Kidney (tissue), 14 donors: Measurements from ENCODE around the gene COL4A6. TPM values are rescaled to one million over a fixed set of nuclear protein-coding genes. Genes with fewer than 3 reads are reported as not detected.

Source experiments
- DNase-seq, 5 donors: peaks; one replicate each; pipeline ENCODE4 v3.0.0-alpha.2; 2013 to 2020
- FAIRE-seq: peaks from 2 replicates; lab custom pipeline; 2012; peaks lifted over from hg19 to GRCh38; lab: Jason Lieb, UNC
- H3K27ac ChIP-seq, 2 donors: one replicate each; pipeline ENCODE4 v1.7.0; 2013; ENCODE audit warnings: low read depth in 2 of 2, low read length in 2 of 2, inconsistent platforms in 1 of 2
- H3K27me3 ChIP-seq: one replicate; pipeline ENCODE4 v1.7.1; 2013; ENCODE audit warnings: low read length, inconsistent platforms; ENCODE audit not compliant: control insufficient read depth, insufficient read depth
- H3K36me3 ChIP-seq, 3 donors: one replicate each; pipeline versions ENCODE4 v1.7.0 to v1.7.1; 2013; ENCODE audit warnings: low read length in 3 of 3, control low read depth in 1 of 3, inconsistent platforms in 1 of 3; ENCODE audit not compliant: insufficient read depth in 3 of 3, control insufficient read depth in 2 of 3
- H3K4me1 ChIP-seq, 3 donors: one replicate each; pipeline versions ENCODE4 v1.7.0 to v1.7.1; 2013; ENCODE audit warnings: low read length in 3 of 3, inconsistent platforms in 1 of 3, low read depth in 1 of 3; ENCODE audit not compliant: control insufficient read depth in 2 of 3, insufficient read depth in 2 of 3
- H3K4me3 ChIP-seq, 3 donors: one replicate each; pipeline versions ENCODE4 v1.7.0 to v1.8.1; 2013; ENCODE audit warnings: low read length in 3 of 3, control low read depth in 1 of 3, inconsistent platforms in 1 of 3
- H3K9ac ChIP-seq, 3 donors: one replicate each; pipeline versions ENCODE4 v1.7.0 to v1.7.1; 2013; ENCODE audit warnings: low read length in 3 of 3, control low read depth in 1 of 3, inconsistent platforms in 1 of 3
- H3K9me3 ChIP-seq, 3 donors: one replicate each; pipeline versions ENCODE4 v1.7.0 to v1.7.1; 2013; ENCODE audit warnings: low read length in 3 of 3, control low read depth in 1 of 3, inconsistent platforms in 1 of 3; ENCODE audit not compliant: control insufficient read depth in 2 of 3, insufficient read depth in 1 of 3
- intact Hi-C: fragments of 100-400 bp; cut with DNase I; formaldehyde crosslinking; loops from one replicate; pipeline ENCODE4 v1.11.1; 2022
- polyA plus RNA-seq: library from polyadenylated mRNA; stranded (reverse); fragments of 350-450 nt; fragmentation: Illumina TruSeq; extraction: RNeasy Lipid Tissue Mini Kit (QIAGEN cat#74804); gene quantifications from one replicate; pipeline ENCODE4 v1.2.3, GENCODE V29; 2014; ENCODE audit warnings: low read depth, low replicate concordance; ENCODE audit not compliant: insufficient read depth
- total RNA-seq: library from RNA; stranded (reverse); fragmentation: NEBNext Ultra II Directional; extraction: Animal tissue kit (Norgen Biotek cat#: 25700); gene quantifications from one replicate; pipeline ENCODE4 v1.2.1, GENCODE V29; 2021
- TF ChIP-seq, protein P1 (sequence below): IDR thresholded peaks from 3 replicates; pipeline ENCODE4 v1.5.1; 2012; ENCODE audit warnings: mild to moderate bottlenecking, moderate library complexity, borderline replicate concordance; ENCODE audit not compliant: insufficient read depth; ENCODE audit errors: extremely low read depth
- donor health status: control.
- donor health status: control.
- donor health status: control.
- donor health status: control.
- donor health status: control.
- donor health status: DM: yes; HTN: yes; CAD: no.
- donor health status: Normal renal cell carcinoma (clear cell type).

COL4A6 gene
- total and polyA plus RNA-seq, 2 donors from 2014 or later = 3.3 to 4.1 TPM

DNA sequence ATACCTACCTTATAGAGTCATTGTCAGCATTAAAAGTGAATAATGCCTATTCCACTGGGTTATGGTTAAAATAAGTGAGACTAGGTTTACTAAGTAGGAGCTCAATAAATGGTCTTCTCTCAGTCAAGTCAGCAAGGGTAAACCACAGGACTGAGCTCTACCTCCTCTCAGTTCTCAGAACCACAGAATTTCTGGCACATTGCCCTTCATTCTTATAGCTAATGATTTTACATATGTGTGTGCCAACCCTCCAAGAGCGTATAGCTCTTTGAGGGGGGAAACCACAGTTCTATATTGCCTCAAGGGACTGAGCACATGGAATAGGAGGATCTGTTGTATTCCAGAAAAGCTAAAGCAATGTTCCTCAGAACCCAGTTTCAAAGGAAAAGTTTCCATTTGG is 221.8 kb downstream of the COL4A6 start:
- Histone ChIP-seq H3K4me3 (no peak overlapping the region), H3K27ac (no peak overlapping the region), H3K4me1 (no peaks in the 10 kb centered on the region), H3K9me3 (no peaks in the 10 kb centered on the region), H3K27me3 (peaks cover 4% of the 10 kb centered on the region), H3K9ac (no peak overlapping the region), H3K36me3 (no peaks in the 10 kb centered on the region)
- intact Hi-C loops = no loop called here
- TF ChIP-seq, protein P1, sequence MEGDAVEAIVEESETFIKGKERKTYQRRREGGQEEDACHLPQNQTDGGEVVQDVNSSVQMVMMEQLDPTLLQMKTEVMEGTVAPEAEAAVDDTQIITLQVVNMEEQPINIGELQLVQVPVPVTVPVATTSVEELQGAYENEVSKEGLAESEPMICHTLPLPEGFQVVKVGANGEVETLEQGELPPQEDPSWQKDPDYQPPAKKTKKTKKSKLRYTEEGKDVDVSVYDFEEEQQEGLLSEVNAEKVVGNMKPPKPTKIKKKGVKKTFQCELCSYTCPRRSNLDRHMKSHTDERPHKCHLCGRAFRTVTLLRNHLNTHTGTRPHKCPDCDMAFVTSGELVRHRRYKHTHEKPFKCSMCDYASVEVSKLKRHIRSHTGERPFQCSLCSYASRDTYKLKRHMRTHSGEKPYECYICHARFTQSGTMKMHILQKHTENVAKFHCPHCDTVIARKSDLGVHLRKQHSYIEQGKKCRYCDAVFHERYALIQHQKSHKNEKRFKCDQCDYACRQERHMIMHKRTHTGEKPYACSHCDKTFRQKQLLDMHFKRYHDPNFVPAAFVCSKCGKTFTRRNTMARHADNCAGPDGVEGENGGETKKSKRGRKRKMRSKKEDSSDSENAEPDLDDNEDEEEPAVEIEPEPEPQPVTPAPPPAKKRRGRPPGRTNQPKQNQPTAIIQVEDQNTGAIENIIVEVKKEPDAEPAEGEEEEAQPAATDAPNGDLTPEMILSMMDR = no peak
- DNase-seq (no peak), FAIRE-seq (no peak)

DNA sequence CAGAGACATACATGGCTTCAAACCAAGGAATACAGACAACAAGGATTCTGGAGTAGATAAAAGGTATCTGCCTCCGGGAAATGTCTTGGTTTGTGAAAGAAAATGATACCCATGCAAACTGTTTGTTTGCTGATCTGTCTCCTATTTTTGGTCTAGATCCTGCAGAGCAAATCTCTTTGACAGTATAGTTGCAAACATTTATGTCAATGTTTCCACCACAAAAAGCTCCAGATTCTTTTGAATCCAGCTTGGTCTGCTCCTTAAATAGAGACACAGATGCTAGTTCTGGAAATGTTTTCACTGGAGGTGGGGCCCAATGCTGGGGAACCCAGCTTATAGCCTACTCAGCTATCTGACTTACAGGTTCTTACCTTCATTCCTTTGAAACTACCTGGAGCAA is 226.9 kb downstream of the COL4A6 start:
- Histone ChIP-seq H3K9me3 (no peaks in the 10 kb centered on the region), H3K27ac (no peak overlapping the region), H3K27me3 (peaks cover 4% of the 10 kb centered on the region), H3K36me3 (no peaks in the 10 kb centered on the region), H3K4me3 (no peak overlapping the region), H3K4me1 (no peaks in the 10 kb centered on the region), H3K9ac (no peak overlapping the region)
- FAIRE-seq (no peak), DNase-seq (no peak)
- intact Hi-C loops = no loop called here
- TF ChIP-seq, protein P1 = no peak

DNA sequence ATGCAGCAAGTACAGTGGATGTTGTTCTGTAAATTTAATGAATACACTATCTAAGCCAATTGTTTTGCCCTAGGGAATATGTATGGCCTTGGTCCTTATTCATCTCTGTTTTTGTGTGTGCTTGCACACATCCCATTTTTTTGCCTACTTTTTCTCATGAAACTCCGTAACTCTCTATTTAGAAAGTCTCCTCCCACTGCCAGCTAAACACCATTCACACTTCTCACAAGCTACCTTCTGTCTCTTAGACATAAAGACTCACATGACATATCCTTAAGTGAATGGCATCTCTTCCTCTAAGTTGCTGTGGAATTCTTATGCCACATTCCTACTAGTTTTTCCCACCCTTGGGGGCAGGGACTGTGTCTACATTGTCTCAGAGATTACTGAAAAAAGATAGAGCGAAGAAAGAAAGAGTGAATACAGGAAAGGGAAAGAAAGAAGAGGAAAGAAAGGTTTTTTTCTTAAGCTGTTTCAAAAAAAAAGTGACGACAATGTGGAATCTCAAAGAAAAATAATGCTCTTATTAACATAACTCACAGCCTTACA is 229.1 kb downstream of the COL4A6 start:
- Histone ChIP-seq H3K36me3 (no peaks in the 10 kb centered on the region), H3K9me3 (no peaks in the 10 kb centered on the region), H3K27me3 (peaks cover 2% of the 10 kb centered on the region), H3K4me3 (no peak overlapping the region), H3K27ac (no peak overlapping the region), H3K9ac (no peak overlapping the region), H3K4me1 (no peaks in the 10 kb centered on the region)
- TF ChIP-seq, protein P1 = no peak
- FAIRE-seq = no peak
- DNase-seq = no peak
- intact Hi-C loops = no loop called here

DNA sequence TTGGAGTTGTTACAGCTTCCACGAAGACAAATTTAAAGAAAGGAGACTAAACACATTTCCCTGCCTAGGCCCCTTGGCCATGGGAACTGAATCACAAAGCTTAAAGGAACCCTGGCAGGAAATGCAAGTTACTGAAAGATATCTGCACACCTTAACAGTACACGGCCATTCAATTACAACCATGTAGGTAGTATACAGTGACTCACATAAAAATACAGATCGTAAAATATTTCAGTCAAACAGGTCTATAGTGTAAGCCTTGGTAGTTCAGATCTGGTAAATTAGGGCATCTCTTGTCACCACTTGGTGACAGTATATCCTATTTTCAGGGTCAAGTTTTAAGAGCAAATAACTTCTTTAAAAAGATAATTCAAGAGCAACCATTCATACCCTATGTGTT is 234.7 kb downstream of the COL4A6 start:
- TF ChIP-seq, protein P1 = no peak
- DNase-seq = no peak
- FAIRE-seq = no peak

More for the DNA sequence above, 234.7 kb downstream of the COL4A6 start:
- no peaks in the 10 kb centered on the region for H3K9me3 ChIP-seq
- H3K27ac ChIP-seq = no peak overlapping the region
- H3K36me3 ChIP-seq = no peaks in the 10 kb centered on the region
- H3K4me1 ChIP-seq = no peaks in the 10 kb centered on the region
- peaks cover 2% of the 10 kb centered on the region for H3K27me3 ChIP-seq
- H3K4me3 ChIP-seq = no peak overlapping the region
- H3K9ac ChIP-seq = no peak overlapping the region
- intact Hi-C loops = no loop called here
